Measurements from ENCODE around the gene OR8D4.
"Not testable (repeated sequence)": the region's sequence is repeated elsewhere in the genome, so short reads cannot be mapped to it uniquely, and the experiment has no call there.

OR8D4 gene

GRCh38 chr11:123901867-123902266 is at the start of gene OR8D4:
TSS of gene OR8D4 (plus strand) at chr11:123902167. CDS start at chr11:123906432, 4,265 bp downstream.
- DNase-seq: no peak

DNA sequence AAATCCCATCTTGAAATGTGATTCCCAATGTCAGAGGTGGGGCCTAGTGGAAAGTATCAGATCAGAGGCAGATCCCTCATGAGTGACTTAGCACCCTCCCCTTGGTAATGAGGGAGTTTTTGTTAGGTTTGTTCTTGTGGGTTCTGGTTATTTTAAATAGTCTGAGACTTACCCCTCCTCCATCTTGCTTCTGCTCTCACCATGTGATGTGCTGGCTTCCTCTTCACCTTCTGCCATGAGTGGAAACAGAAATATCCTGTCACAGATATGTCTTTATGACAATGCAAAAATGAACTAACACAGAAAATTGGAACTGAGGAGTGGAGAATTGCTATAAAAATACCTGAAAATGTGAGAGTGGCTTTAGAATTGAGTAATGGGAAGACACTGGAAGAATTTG is 49.6 kb upstream of the OR8D4 start:
- no peak for DNase-seq

DNA sequence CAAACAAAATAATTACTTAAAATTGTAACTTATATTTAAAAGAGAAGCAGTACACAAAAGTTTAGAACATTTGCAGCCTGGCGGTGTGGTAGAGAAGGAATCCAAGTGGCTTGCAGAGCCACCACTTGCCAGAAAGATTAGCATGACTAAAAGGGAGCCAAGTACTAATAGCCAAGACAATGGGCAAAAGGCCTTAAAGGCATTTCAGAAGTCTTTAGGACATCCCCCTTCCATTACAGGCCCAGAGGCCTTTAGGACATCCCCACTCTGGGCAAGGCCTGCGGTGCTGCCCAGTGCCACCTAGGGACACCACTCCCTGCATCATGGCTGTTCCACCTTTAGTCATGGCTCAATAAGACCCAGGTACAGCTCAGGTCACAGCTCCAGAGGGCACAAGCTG is 48.9 kb upstream of the OR8D4 start:
- DNase-seq: no peak

DNA sequence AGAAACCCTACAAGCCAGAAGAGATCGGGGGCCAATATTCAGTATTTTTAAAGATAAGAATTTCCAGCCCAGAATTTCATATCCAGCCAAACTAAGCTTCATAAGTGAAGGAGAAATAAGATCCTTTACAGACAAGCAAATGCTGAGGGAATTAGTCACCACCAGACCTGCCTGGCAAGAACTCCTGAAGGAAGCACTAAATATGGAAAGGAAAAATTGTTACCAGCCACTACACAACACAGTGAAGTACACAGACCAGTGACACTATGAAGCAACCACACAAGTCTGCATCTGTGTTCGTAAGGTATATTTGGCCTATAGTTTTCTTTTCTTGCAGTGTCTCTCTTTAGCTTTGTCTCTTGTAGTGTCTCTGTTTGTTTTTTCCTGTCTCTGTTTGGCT is 45.5 kb upstream of the OR8D4 start:
- no peak for DNase-seq

DNA sequence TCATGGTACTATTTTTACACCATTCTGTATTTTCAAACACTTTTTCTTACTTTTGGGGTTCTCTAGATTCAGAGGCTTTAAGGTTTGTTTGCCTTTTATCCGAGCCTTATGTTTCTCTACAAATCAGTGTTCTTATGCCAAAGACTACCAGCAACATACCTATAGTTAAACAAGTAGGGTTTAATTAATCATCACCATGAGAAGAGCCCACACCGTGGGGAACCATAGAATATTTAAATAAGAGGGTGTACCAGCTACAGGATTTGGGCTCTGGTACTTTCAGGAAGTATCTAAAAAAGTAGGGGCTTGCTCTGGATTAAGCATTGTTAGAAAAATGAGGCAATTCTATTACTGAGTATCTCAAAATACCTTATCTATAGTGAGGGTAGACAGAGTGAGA is 42.2 kb upstream of the OR8D4 start:
- no peak for DNase-seq

DNA sequence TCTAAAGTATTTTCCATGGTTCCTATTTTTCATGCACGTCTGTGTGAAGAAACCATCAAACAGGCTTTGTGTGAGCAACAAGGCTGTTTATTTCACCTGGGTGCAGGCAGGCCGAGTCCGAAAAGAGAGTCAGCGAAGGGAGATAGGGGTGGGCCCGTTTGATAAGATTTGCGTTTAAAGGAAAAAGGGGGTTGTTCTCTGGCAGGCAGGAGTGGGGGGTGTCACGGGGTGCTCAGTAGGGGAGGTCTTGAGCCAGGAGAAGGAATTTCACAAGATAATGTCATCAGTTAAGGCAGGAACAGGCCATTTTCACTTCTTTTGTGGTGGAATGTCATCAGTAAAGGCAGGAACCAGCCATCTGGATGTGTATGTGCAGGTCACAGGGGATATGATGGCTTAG is 36.7 kb upstream of the OR8D4 start:
- not testable (repeated sequence) for DNase-seq

DNA sequence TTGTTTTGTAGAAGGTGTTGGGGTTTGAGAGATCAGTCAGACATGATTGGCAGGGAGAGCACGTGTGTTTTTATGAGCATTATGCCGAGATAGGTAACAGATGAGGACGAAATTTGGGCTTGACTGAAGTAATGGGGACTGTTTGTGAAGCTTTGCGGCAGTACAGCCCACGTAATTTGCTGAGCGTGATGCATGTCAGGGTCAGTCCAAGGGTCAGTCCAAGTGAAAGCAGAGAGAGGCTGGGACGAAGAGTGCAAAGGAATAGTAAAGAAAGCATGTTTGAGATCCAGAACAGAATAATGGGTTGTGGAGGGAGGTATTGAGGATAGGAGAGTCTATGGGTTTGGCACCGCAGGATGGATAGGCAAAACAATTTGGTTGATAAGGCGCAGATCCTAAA is 34.2 kb upstream of the OR8D4 start:
- not testable (repeated sequence) for DNase-seq

GRCh38 chr11:123880912-123881311 is 21.1 kb upstream of the OR8D4 start:
- no peak for DNase-seq

- no peak for DNase-seq
These were observed 16.4 kb upstream of the OR8D4 start, which contains the start of gene TMEM225 for GRCh38 chr11:123885570-123885969. TSS of gene TMEM225 (minus strand) at chr11:123885670. CDS start at chr11:123885425, 245 bp downstream.

GRCh38 chr11:123892031-123892430 is 9.9 kb upstream of the OR8D4 start:
- DNase-seq: no peak

GRCh38 chr11:123899792-123900191 is 2.2 kb upstream of the OR8D4 start:
- DNase-seq: no peak

GRCh38 chr11:123903932-123904331 is 2.0 kb downstream of the OR8D4 start:
- DNase-seq: no peak

GRCh38 chr11:123904932-123905331 is 3.0 kb downstream of the OR8D4 start:
- DNase-seq: no peak

DNA sequence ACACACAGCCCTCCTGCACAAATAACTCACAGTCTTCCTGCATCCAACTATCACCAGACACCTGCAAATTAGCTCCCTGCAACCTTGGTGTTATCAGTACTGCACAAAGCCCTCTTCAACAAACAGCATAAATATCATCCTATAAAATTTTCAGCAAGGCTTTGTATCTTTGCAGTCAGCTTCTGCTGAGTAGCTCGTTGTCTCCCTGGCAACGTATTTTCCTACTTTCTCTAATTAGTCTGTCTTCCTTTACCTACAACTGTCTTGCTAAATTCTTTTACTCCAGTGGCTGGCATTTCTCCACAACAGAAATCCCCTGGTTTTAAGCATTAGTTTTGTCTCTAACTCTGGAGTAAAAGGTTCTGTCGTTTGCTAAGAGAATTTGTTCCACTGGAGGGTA is 3.9 kb downstream of the OR8D4 start:
- DNase-seq: no peak

GRCh38 chr11:123920943-123921342 is 19.0 kb downstream of the OR8D4 start:
- DNase-seq: no peak

DNA sequence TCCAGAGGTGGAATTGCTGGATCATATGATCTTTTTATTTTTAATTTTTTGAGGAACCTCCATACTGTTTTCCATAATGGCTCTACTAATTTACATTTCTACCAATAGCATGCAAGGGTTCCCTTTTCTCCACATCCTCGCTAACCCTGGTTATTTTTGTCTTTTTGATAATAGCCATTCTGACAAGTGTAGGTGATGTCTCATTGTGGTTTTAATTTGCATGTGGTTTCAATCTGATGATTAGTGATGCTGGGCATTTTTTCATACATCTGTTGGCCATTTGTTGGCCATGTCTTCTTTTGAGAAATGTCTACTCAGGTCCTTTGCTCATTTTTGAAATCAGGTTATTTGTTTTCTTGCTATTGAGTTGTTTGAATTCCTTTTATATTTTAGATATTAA is 22.1 kb downstream of the OR8D4 start:
- DNase-seq: no peak

GRCh38 chr11:123939317-123939716 is 37.4 kb downstream of the OR8D4 start, which contains the start of gene OR4D5:
TSS of gene OR4D5 (plus strand) at chr11:123939617. CDS start at chr11:123939617, 0 bp downstream.
- no peak for DNase-seq

DNA sequence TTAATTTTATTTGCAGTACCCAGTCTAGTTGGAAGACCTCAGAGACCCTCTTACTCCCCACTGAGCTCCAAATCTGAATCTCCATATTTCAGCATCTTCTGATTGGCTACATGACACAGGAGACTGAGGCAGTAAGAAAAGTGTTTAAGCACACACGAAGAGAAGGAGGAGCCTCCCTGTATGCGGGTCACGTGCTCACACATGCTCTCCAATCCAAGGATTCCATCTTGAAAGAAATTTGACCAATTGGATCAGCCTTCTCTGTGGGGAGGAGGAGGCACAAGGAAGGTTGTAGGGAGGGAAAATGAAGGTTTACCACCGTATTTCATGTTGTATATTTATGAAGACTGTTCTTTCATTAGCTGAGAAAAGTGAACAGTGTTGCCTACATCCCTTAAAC is 40.4 kb downstream of the OR8D4 start:
- DNase-seq: no peak

DNA sequence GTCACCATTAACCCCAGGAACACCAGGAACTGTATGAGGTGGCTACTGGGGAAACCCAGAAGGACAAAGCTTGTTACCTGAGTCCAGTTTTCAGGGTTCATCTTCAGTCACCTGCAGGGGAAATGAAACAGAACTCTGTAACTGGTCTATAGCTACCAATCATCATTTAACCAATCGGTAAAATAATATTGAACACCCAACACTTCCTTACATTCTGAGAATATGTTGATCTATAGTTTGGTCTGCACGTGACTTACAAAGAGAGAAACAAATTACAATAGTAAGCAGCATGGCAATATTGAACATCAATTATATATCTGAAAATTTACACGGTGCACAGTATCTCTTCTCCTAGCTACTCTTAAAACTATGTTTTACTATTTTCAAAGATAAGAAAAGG is 41.8 kb downstream of the OR8D4 start, which contains the start of gene OR6T1:
TSS of gene OR6T1 (minus strand) at position 101 of the 400 bp plus-strand sequence. CDS start at position 101, 0 bp downstream.
- no peak for DNase-seq

DNA sequence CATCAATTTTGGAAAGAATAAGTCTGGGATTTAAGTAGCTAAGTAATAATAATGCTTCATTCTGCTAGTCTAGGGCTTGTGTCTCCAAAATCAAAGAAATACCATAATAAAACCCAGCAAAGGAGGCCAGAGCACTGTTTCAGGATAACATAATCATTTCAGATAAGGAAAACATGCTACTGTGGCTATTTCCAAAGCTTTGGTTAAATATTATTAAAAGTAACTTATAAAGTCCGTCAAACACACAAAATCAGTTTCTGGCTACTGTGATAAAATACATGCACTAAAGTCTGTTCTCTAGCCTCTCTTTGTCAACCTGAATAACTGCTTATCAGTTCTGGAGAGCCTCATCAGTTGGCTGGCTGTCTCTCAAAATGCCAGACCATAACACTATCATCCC is 43.2 kb downstream of the OR8D4 start:
- no peak for DNase-seq

DNA sequence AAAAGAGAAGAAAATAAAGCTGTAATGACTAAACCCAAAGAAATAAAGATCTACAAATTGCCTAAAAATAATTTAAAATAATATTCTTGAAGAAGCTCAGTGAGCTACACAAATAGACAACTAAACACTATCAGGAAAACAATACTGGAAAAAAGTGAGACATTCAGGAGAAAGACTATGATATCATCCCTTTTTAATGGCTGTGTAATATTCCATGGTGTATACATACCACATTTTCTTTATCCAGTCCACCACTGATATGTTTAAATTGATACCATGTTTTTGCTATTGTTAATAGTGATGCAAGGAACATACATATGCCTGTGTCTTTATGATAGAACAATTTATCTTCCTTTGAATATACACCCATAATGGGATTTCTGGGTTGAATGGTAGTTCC is 54.8 kb downstream of the OR8D4 start:
- DNase-seq: no peak
